PC-9 (cell line): Measurements from ENCODE around the gene CHAC2. TPM values are rescaled to one million over a fixed set of nuclear protein-coding genes. Genes with fewer than 3 reads are reported as not detected.

Experiments used
- BruUV-seq: library from RNA; stranded (reverse); fragments of 400-500 nt; replicated peaks from 2 replicates; lab custom pipeline; 2021; lab: Mats Ljungman, UMichigan
- CTCF ChIA-PET: fragments of 300-600 bp; sonication (Branson Sonifier 250); formaldehyde crosslinking; loops from one replicate; lab custom pipeline; 2022; ENCODE audit warnings: antibody characterized with exemption; lab: Charles Lee
- POLR2A ChIA-PET: fragments of 300-600 bp; sonication (Branson Sonifier 250); formaldehyde crosslinking; loops from one replicate; lab custom pipeline; 2022; ENCODE audit warnings: antibody characterized with exemption; ENCODE audit not compliant: unreplicated experiment; lab: Charles Lee
- DNase-seq, 2 experiments: peaks; one replicate each; pipeline versions ENCODE4 v3.0.0 to v3.0.0-alpha.2; 2015 to 2022; ENCODE audit warnings: mixed read lengths in 1 of 2
- H2AFZ ChIP-seq: fragments of 200-600 bp; sonication (generic); 2 replicates; pipeline ENCODE4 v1.8.1; 2017; ENCODE audit warnings: antibody characterized with exemption
- H3F3A ChIP-seq: fragments of 200-600 bp; sonication (generic); 2 replicates; pipeline ENCODE4 v1.8.1; 2017; ENCODE audit warnings: antibody characterized with exemption, mild to moderate bottlenecking, low read depth; ENCODE audit not compliant: insufficient read depth
- H3K27ac ChIP-seq: fragments of 200-600 bp; sonication (generic); 2 replicates; pipeline ENCODE4 v1.6.1; 2016; ENCODE audit warnings: mixed run types
- H3K27me3 ChIP-seq: fragments of 200-600 bp; sonication (generic); 2 replicates; pipeline ENCODE4 v1.6.1; 2016; ENCODE audit warnings: low read depth, mixed run types; ENCODE audit not compliant: insufficient read depth
- H3K36me3 ChIP-seq: fragments of 200-600 bp; sonication (generic); 2 replicates; pipeline ENCODE4 v1.6.1; 2016; ENCODE audit warnings: low read depth, mixed run types
- H3K4me1 ChIP-seq: fragments of 200-600 bp; sonication (generic); replicated peaks from 2 replicates; pipeline ENCODE4 v1.6.1; 2016; ENCODE audit warnings: mixed run types; ENCODE audit not compliant: insufficient read depth
- H3K4me2 ChIP-seq: fragments of 200-600 bp; sonication (generic); 2 replicates; pipeline ENCODE4 v1.6.1; 2017; ENCODE audit warnings: mixed run types
- H3K4me3 ChIP-seq: fragments of 200-600 bp; sonication (generic); 2 replicates; pipeline ENCODE4 v1.6.1; 2016; ENCODE audit warnings: mixed run types
- H3K79me2 ChIP-seq: fragments of 200-600 bp; sonication (generic); 2 replicates; pipeline ENCODE4 v1.6.1; 2017; ENCODE audit warnings: low read depth, mixed run types
- H3K9me2 ChIP-seq: fragments of 200-600 bp; sonication (generic); 2 replicates; pipeline ENCODE4 v1.8.1; 2017; ENCODE audit warnings: mild to moderate bottlenecking; ENCODE audit not compliant: insufficient read depth
- H3K9me3 ChIP-seq: fragments of 200-600 bp; sonication (generic); 2 replicates; pipeline ENCODE4 v1.8.1; 2016; ENCODE audit warnings: low read depth; ENCODE audit not compliant: insufficient read depth
- H4K20me1 ChIP-seq: fragments of 200-600 bp; sonication (generic); 2 replicates; pipeline ENCODE4 v1.8.1; 2017; ENCODE audit not compliant: insufficient read depth
- CTCF ChIP-seq: fragments of 200-600 bp; sonication (generic); conservative IDR thresholded peaks from 2 replicates; pipeline ENCODE4 v1.6.1; 2017; ENCODE audit warnings: mixed run types, antibody characterized with exemption, mild to moderate bottlenecking, moderate library complexity
- EZH2 ChIP-seq: fragments of 200-600 bp; sonication (generic); IDR thresholded peaks from 2 replicates; pipeline ENCODE4 v1.8.0; 2017; ENCODE audit warnings: antibody characterized with exemption, low read depth
- intact Hi-C: fragments of 100-400 bp; cut with micrococcal nuclease; formaldehyde crosslinking; loops from one replicate; pipeline ENCODE4 v1.10.0; 2022; ENCODE audit not compliant: unreplicated experiment
- total RNA-seq: library from RNA; stranded (reverse); gene quantifications from 2 replicates; pipeline ENCODE4 v1.2.3, GENCODE V29; 2021

The CHAC2 gene
- total RNA-seq, 1 experiment from 2014 or later, result 5.0 TPM

- H3K9me2 ChIP-seq, result no peaks in the 10 kb centered on the region
- H2AFZ ChIP-seq, result no peak overlapping the region
- no peaks in the 10 kb centered on the region for H3K9me3 ChIP-seq
- intact Hi-C loops, result no loop called here
- no peaks in the 10 kb centered on the region for H3K4me1 ChIP-seq
- ChIA-PET CTCF (no interaction called here), POLR2A (no interaction called here)
- no peaks in the 10 kb centered on the region; the same call in 1 of the 2 replicates for H4K20me1 ChIP-seq
- TF ChIP-seq EZH2 (no peak), CTCF (no peak)
- H3K4me3 ChIP-seq, result no peak overlapping the region
- no peak for DNase-seq
- peaks cover 18% of the 10 kb centered on the region; the same call in 1 of the 2 replicates for H3K36me3 ChIP-seq
- H3F3A ChIP-seq, result peaks cover 9% of the 10 kb centered on the region; the same call in 1 of the 2 replicates
- no peaks in the 10 kb centered on the region for H3K79me2 ChIP-seq
- H3K27me3 ChIP-seq, result no peaks in the 10 kb centered on the region
- BruUV-seq, result no TSS peak
- no peak overlapping the region for H3K27ac ChIP-seq
- H3K4me2 ChIP-seq, result no peak overlapping the region
Measured at GRCh38 chr2:53819634-53820033, 52.0 kb downstream of the CHAC2 start.

GRCh38 chr2:53820048-53820447 lies 52.4 kb downstream of the CHAC2 start:
- Histone ChIP-seq H3K79me2 (no peaks in the 10 kb centered on the region), H3K4me3 (no peak overlapping the region), H4K20me1 (no peaks in the 10 kb centered on the region; the same call in 1 of the 2 replicates), H2AFZ (no peak overlapping the region), H3K9me3 (no peaks in the 10 kb centered on the region), H3F3A (peaks cover 9% of the 10 kb centered on the region; the same call in 1 of the 2 replicates), H3K4me2 (no peak overlapping the region), H3K27me3 (no peaks in the 10 kb centered on the region), H3K9me2 (no peaks in the 10 kb centered on the region), H3K4me1 (no peaks in the 10 kb centered on the region), H3K36me3 (peaks cover 18% of the 10 kb centered on the region; the same call in 1 of the 2 replicates), H3K27ac (no peak overlapping the region)
- DNase-seq, result no peak
- CTCF ChIA-PET, result no interaction called here
- TF ChIP-seq EZH2 (no peak), CTCF (no peak)
- BruUV-seq, result no TSS peak
- POLR2A ChIA-PET, result no interaction called here
- intact Hi-C loops, result no loop called here

DNA sequence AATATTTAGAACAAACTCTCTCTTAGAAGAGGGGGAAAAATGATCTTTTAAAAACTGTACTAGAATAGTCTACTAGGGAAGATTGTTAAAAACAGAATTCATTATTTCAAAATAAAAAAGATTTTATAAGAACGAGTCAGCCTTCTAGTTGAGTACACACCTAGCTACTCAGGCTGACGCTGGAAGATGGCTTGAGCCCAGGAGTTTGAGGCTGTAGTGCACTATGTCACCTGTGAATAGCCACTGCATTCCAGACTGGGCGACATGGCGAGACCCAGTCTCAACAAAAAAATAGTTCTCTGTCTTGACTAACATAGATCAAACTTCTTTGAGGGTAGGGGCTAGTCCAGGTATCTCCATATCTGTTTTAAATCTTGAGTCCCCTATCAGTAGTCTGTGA lies 53.1 kb downstream of the CHAC2 start:
- peak in 1 of 2 experiments; percentile 57 for DNase-seq
- no peak overlapping the region for H3K4me2 ChIP-seq
- H3F3A ChIP-seq, result peaks cover 9% of the 10 kb centered on the region; the same call in 1 of the 2 replicates
- intact Hi-C loops, result no loop called here
- H3K27ac ChIP-seq, result no peak overlapping the region
- POLR2A ChIA-PET, result no interaction called here
- H3K4me1 ChIP-seq, result no peaks in the 10 kb centered on the region
- H2AFZ ChIP-seq, result no peak overlapping the region
- no peaks in the 10 kb centered on the region; the same call in 1 of the 2 replicates for H4K20me1 ChIP-seq
- H3K79me2 ChIP-seq, result no peaks in the 10 kb centered on the region
- H3K36me3 ChIP-seq, result peaks cover 13% of the 10 kb centered on the region; the same call in 1 of the 2 replicates
- H3K27me3 ChIP-seq, result no peaks in the 10 kb centered on the region
- H3K4me3 ChIP-seq, result no peak overlapping the region
- no peak for TF ChIP-seq CTCF
- TF ChIP-seq EZH2, result no peak
- H3K9me3 ChIP-seq, result no peaks in the 10 kb centered on the region
- H3K9me2 ChIP-seq, result no peaks in the 10 kb centered on the region
- BruUV-seq, result no TSS peak
- CTCF ChIA-PET, result no interaction called here
